GM12891 (cell line): ENCODE results near the gene MTHFSD.

ENCODE experiments used
- DNase-seq: peaks from one replicate; pipeline ENCODE4 v3.0.0; 2011; ENCODE audit warnings: low spot score; ENCODE audit not compliant: insufficient read length
- FAIRE-seq: peaks from 2 replicates; lab custom pipeline; 2011; peaks lifted over from hg19 to GRCh38; lab: Jason Lieb, UNC
- PAX5 ChIP-seq: IDR thresholded peaks from 2 replicates; pipeline ENCODE4 v1.6.1; 2011; ENCODE audit warnings: low read length, moderate library complexity, mild to moderate bottlenecking; ENCODE audit not compliant: insufficient read depth, severe bottlenecking
- POLR2A ChIP-seq: IDR thresholded peaks from 2 replicates; pipeline ENCODE4 v1.6.1; 2011; ENCODE audit warnings: low read depth, low read length, control low read depth
- POLR2AphosphoS5 ChIP-seq: IDR thresholded peaks from 2 replicates; pipeline ENCODE4 v1.6.1; 2011; ENCODE audit warnings: low read depth, low read length, control low read depth
- POU2F2 ChIP-seq: IDR thresholded peaks from 2 replicates; pipeline ENCODE4 v1.6.1; 2011; ENCODE audit warnings: low read depth, mild to moderate bottlenecking, control low read depth, low read length, moderate library complexity
- SPI1 ChIP-seq: IDR thresholded peaks from 2 replicates; pipeline ENCODE4 v1.6.1; 2011; ENCODE audit warnings: low read depth, low read length, control low read depth
- TAF1 ChIP-seq: IDR thresholded peaks from 2 replicates; pipeline ENCODE4 v1.6.1; 2011; ENCODE audit warnings: low read depth, low read length, control low read depth

MTHFSD gene

GRCh38 chr16:86490859-86491639, 64.0 kb downstream of the MTHFSD start:
- TF ChIP-seq SPI1 (no peak), PAX5 (no peak), POLR2A (no peak), POU2F2 (no peak), TAF1 (no peak), POLR2AphosphoS5 (no peak)
- FAIRE-seq: no peak
- no peak for DNase-seq

- TF ChIP-seq PAX5 (no peak), POLR2A (no peak), POU2F2 (no peak), TAF1 (no peak), POLR2AphosphoS5 (no peak), SPI1 (no peak)
- DNase-seq (no peak), FAIRE-seq (no peak)
These were observed 69.3 kb downstream of the MTHFSD start for GRCh38 chr16:86485746-86486145.

GRCh38 chr16:86484240-86484639, 70.8 kb downstream of the MTHFSD start:
- no peak for FAIRE-seq
- DNase-seq: no peak
- TF ChIP-seq POLR2AphosphoS5: no peak
- TF ChIP-seq TAF1: no peak
- no peak for TF ChIP-seq POLR2A
- no peak for TF ChIP-seq POU2F2
- no peak for TF ChIP-seq SPI1
- no peak for TF ChIP-seq PAX5

- no peak for FAIRE-seq
- TF ChIP-seq POU2F2 (no peak), POLR2A (no peak), PAX5 (no peak), SPI1 (no peak), TAF1 (no peak)
- no peak for DNase-seq
These were observed 73.4 kb downstream of the MTHFSD start for GRCh38 chr16:86481607-86482006.

- no peak for DNase-seq
- no peak for TF ChIP-seq PAX5
- TF ChIP-seq SPI1: no peak
- TF ChIP-seq POLR2A: no peak
- no peak for TF ChIP-seq TAF1
- TF ChIP-seq POU2F2: no peak
- TF ChIP-seq POLR2AphosphoS5: no peak
- no peak for FAIRE-seq
These were observed 74.6 kb downstream of the MTHFSD start for GRCh38 chr16:86480444-86480843.
